Measurements from ENCODE around the gene PDE6B.
"Not testable (repeated sequence)": the region's sequence is repeated elsewhere in the genome, so short reads cannot be mapped to it uniquely, and the experiment has no call there.

Gene PDE6B

GRCh38 chr4:622071-622995 lies 3.0 kb upstream of the PDE6B start:
- DNase-seq (ENCODE audit: low read depth) = no peak

GRCh38 chr4:622996-623913 lies 2.1 kb upstream of the PDE6B start:
- no peak for DNase-seq (ENCODE audit: low read depth)

GRCh38 chr4:623914-624566 lies 1.3 kb upstream of the PDE6B start:
- no peak for DNase-seq (ENCODE audit: low read depth)

- DNase-seq (ENCODE audit: low read depth) = no peak
These were observed 323 bp downstream of the PDE6B start for GRCh38 chr4:625631-626161.

- DNase-seq (ENCODE audit: low read depth) = no peak
These were observed 1.1 kb downstream of the PDE6B start for GRCh38 chr4:626201-627091.

GRCh38 chr4:627347-628125 lies 2.2 kb downstream of the PDE6B start:
- no peak for DNase-seq (ENCODE audit: low read depth)

- DNase-seq (ENCODE audit: low read depth) = no peak
These were observed 3.0 kb downstream of the PDE6B start for GRCh38 chr4:628311-628741.

GRCh38 chr4:628821-629635 lies 3.7 kb downstream of the PDE6B start:
- DNase-seq (ENCODE audit: low read depth) = no peak

GRCh38 chr4:629636-629914 lies 4.2 kb downstream of the PDE6B start:
- DNase-seq (ENCODE audit: low read depth) = no peak

- DNase-seq (ENCODE audit: low read depth) = no peak
These were observed 4.7 kb downstream of the PDE6B start for GRCh38 chr4:629915-630641.

- no peak for DNase-seq (ENCODE audit: low read depth)
These were observed 5.3 kb downstream of the PDE6B start for GRCh38 chr4:630656-631055.

GRCh38 chr4:632196-632790 lies 6.9 kb downstream of the PDE6B start:
- DNase-seq (ENCODE audit: low read depth) = no peak

- no peak for DNase-seq (ENCODE audit: low read depth)
These were observed 7.6 kb downstream of the PDE6B start for GRCh38 chr4:632926-633325.

- DNase-seq (ENCODE audit: low read depth) = no peak
These were observed 8.0 kb downstream of the PDE6B start for GRCh38 chr4:633406-633805.

GRCh38 chr4:633976-634598 lies 8.7 kb downstream of the PDE6B start:
- DNase-seq (ENCODE audit: low read depth) = no peak

GRCh38 chr4:634599-634985 lies 9.2 kb downstream of the PDE6B start:
- DNase-seq (ENCODE audit: low read depth) = no peak

- DNase-seq (ENCODE audit: low read depth) = not testable (repeated sequence)
These were observed 9.9 kb downstream of the PDE6B start for GRCh38 chr4:635066-635835.

Measured in stromal cell of bone marrow (primary cell).